ENCODE measurements around the gene TBC1D1.

Gene TBC1D1

DNA sequence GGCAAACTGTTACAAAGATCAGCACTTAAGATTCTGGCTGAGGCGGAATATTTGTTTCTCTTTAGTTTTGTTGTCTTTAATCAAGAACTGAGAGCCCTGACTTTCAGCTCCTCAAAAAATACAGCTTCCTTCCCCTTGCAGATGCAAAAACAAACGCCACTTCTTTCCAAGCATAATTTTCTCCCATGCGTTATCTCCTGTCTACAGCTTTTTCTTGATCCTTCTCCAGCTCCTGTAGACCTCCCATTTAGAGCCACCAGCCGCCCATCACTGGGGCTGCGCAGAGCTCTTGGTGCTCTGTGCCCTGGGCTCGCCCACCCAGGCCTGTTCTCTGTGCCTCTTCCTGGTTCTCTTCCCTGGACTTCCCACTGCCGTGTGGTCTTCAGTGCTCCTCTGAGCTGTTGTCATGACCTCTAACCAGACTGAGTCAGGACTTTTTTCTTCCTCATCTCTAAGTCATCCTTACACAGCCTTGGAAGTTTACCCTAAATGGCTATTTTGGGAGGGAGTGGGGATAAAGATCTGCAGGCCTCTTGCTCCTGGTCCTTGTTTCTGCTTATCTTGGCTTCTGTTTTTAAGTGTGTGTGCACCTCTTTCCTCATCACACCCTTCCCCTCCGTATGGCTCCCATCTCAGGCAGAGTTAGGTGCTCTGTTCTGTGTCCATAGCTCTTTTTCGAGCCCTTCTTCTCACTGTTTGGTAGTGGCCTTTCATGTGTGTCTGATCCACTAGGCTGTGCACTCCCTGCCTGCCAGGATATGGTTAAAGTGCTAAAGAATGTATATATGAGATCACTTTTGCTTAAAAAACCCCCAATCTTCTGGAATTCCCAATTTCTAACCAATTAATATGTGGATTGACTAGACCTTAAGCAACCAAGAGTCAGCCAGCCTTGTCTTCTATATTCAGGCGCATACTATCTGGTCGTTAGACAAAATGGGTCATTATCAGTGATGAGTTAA lies 191.8 kb downstream of the TBC1D1 start:
- peak; percentile 86 for DNase-seq (ENCODE audit: low read depth)

DNA sequence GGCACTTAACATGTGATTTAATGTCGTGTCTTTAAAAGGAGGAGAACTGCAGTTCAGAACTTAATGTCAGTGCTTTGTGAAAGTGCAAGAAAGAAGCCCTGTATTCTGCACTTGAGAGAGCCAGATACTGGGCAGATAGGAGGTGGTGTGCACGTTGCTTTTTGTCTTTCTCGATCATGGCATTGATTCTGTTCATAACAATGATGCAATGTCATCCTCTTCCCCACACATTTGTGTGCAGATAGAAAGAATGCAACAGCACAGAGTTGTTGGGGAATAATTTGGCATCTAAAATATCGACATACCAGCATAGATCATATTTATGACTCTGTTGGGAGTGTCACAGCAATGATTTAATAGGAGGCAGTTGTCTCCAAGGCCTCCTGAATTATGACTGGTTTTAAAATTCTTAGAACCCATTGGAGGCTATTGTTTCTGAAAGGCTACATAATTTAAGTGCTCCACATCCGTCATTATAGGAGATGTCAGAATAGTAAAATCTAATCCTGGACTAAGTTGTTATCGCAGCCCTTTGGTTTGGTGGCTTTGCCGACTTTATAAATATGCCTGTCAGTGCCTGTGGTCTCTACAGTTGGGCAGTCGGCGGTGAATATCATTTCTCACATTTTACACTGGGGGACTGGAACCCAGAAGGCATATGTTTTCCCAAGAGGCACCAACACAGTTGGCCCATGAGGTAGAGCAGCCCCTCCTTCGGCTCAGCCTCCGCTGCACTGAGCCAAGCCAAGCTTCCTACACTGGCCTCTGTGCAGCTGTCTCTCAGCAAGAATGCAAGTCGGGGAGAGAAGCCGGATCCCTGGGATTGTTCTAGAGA lies 194.2 kb downstream of the TBC1D1 start:
- no peak for DNase-seq (ENCODE audit: low read depth)

DNA sequence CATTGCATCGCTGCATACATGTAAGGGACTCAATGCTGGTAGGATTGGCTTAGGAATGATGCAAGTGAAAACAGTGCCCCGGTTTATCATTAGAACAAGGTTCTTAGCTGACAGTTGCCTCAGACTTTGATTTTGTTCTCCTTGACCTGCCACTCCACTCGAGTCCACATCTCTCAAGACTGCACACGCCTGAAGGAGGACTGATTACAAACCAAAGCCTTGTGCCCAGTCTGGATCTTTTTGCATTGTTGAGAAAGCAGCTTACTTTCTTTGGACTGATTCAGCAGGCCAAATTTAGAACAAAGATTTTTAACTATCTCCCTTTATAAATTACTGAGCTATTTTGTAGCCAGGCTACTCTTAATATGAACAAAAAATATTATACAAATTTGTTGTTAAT lies 194.9 kb downstream of the TBC1D1 start:
- no peak for DNase-seq (ENCODE audit: low read depth)

DNA sequence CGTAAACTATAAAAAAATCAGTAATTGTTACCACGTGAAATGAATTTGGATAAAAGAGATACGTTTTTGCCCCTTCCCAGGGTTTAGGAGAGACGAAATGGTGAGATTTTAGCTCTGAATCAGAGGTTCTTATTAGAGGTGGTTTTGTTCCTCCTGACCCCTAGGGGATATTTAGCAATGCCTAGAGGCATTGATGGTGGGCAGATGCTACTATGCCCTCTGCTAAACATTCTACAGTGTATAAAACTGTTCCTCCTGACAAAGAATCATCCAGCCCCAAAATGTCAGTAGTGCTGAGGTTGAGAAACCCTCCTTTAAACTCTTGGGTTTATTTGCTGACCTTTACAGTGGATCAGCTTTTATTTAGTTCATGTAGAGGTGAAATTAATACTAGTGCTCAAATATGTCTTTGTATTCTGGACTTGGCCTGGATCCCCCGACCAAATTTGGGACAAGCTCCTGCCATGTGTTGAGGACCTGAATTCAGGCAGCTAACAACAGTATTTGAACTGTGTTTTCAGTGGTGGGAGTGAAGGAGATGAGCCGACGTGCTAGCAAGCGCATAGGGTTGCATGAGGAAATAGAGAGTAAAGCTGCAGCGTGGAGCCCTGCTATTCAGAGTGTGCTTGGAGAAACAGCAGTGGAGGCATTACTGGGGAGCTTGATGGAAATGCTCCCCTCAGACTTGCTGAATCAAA lies 195.4 kb downstream of the TBC1D1 start:
- no peak for DNase-seq (ENCODE audit: low read depth)

DNA sequence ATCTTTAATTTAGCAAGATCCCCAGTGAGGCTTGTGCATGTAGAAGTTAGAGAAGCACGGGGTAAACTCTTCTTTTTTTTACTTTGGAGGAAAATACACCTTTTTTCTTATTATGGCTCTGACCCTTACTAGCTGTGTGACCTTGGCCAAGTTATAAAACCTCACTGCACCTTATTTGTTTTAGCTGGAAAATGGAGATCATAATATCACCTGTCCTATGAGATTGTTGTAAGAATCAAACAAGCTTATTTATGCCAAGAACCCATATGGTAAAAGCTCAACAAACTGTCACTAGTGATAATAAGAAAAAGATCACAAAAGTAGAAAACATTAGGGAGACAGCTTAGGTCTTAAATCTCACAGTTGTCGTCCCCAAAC lies 196.0 kb downstream of the TBC1D1 start:
- DNase-seq (ENCODE audit: low read depth) = no peak

DNA sequence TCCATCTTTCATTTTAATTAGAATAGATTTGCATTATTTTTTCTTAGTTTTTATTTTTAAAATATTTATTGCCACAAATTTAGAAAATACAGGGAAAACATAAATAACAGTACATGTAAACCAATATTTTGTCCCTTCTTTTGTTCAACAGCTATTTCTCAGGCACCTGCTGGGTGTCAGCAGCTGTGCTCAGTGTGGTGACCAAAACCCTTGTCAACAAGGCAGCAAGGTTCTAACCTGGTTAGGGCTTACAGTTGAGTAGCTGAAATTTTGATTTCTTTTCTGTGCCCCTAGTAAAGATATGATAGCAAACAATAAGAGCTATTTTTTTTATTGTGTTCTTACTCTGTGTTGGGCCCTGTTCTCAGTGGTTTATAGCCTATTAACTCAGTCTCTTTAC lies 197.4 kb downstream of the TBC1D1 start:
- DNase-seq (ENCODE audit: low read depth) = no peak

DNA sequence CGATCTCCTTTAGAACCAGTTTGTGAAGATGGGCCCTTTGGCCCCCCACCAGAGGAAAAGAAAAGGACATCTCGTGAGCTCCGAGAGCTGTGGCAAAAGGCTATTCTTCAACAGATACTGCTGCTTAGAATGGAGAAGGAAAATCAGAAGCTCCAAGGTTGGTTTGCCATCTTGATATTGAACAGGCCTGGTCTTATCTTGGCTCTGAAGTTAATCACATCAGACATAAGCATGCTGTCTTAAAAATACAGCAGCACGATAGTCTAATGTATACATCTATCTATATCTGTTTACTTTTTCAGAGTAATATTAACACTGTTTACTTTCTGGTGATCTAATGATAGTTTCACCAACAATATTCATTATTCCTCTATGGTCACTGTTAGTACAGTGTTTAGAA lies 199.1 kb downstream of the TBC1D1 start:
- DNase-seq (ENCODE audit: low read depth) = no peak

DNA sequence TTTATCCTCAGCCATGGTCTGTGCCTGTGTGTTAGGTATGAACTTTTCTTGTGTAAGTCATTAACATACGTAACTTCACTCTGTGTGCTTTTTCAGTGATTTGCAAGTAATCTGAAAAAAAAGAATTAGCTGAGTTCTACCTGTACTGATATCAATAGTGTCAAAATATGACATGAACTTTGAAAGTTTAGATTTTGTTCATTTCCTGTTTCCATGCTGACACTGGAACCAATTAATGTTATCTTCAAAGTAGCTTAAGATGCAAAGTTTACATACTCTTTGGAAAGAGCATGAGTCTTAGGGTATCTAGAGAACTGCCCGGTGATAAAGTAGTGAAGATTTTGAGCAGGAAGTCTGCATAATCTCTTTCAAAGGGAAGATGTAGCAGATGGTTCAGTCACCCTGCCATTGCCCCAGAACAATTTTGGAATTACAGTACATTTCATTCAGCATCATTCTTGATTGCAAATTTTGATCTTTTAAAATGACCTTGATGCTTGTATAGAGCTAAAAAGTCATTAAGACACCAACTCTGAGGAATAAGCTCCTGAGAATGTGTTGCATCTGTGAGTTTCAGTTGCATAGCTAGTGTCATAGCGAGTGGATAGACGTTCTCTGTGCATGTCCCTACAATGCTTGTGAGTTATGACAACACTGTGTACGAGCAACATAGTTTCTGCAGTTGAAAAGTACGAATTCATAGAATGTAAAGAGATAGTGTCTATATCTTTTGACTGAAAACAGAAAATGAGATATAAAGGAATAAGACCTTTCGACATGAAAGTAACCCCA lies 199.8 kb downstream of the TBC1D1 start:
- no peak for DNase-seq (ENCODE audit: low read depth)

DNA sequence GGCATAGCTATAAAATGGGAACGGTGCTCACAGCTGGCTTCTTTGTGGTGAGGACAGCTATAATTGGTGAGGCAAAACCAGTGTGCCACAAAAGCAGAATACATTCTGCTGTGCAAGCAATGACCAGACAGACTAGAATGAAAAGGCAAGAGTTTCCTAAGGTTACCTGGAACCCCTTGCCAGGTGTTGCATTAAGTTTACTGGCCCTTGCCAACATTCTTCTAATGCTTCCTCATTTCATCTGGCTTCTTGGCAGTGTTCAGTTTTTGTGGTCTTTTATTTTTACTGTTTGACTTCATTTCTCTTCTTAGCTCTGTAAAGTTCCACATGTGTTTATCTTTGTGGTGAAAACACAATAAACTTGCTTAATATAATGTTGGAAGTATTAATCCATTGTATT lies 200.8 kb downstream of the TBC1D1 start:
- DNase-seq (ENCODE audit: low read depth) = no peak

DNA sequence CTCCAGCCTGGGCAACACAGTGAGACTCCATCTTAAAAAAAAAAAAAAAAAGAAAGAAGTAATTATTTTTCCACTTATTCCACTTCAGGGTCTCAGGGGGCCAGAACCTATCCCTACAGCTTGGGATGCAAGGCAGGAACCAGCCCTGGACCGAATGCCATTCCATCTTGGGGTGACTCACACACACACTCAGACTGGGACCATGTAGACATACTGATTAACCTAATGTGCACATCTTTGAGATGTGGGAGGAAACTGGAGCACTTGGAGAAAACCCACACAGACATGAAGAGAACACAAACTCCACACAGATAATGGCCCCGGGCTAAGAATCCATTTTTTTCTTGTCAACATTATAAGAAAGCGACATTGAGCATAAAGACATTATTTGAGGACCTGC lies 201.8 kb downstream of the TBC1D1 start:
- DNase-seq (ENCODE audit: low read depth) = no peak

DNA sequence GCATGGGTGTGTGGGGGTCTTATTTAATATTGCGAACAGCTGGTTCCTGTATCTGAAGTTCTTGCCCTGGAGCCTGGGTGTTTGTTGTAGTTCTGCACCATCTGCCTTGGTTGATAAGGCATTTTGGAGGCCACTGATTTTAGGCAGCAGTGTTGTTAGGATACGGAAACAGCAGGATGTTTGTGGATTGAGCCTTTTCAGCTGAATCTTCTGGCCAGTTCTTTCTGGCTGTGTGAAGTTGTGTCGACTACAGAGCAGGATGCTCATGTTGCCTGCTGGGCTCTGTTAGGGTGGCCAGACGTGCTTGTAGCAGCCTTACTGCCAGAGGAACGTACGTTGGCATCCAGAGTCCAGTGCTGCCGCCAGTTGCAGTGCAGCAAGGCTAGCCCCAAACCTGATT lies 203.5 kb downstream of the TBC1D1 start:
- DNase-seq (ENCODE audit: low read depth) = no peak

DNA sequence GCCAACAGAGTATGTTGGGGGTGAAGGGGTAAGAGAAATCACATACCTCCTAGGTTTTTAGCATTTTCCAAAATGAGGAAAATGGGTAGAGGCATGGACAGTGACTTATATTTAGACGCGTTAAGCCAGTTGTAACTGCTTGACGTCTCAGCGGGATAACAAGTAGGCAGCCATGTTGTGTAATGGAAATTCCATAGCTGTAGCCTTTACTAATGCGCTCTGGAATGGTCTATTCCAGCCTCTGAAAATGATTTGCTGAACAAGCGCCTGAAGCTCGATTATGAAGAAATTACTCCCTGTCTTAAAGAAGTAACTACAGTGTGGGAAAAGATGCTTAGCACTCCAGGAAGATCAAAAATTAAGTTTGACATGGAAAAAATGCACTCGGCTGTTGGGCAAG lies 204.8 kb downstream of the TBC1D1 start:
- DNase-seq (ENCODE audit: low read depth) = no peak

DNA sequence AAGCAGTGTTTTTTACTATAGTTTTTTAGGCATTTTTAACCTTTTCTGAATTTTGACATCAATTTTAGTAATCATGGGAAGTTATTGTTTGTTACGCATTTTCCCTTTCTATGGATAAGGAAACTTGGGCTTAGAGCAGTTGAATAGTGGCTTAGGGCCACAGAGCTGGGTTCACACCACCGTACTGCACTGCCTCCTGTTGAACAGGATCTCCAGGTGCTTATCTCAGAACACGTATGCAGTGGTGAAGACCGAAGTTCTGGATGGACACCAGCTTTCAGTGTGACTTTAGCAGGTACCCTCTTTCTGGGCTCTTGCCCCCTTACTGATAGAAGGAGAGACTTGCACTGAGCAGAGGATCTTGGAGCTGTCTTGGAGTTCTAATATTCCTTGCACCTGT lies 206.9 kb downstream of the TBC1D1 start:
- no peak for DNase-seq (ENCODE audit: low read depth)

DNA sequence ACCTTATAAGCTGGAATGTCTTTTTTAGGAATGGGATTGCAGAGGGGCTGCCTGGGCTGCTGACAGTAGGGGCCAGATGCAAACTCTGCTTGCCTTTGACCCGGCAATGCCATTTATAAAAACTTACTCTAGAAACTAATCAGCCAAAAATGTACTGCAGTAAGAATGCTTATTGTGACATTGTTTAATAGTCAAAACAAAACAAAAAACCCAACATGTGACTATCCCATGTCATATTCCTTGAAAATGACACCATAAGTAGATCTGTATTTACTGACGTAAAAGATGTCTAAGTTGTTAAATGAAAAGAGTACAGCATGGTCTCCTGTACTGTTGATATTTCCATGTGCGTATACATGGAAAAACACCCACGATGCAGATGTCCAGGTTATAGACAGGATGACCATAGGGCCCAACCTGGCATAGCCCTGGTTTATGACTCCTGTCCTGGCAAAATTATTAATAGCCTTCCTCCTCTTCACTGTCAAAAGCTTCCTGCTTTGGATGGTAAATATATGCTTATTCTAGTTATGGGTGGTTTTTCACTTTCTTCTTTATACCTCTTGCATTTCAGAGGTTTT lies 208.2 kb downstream of the TBC1D1 start:
- DNase-seq (ENCODE audit: low read depth) = no peak

DNA sequence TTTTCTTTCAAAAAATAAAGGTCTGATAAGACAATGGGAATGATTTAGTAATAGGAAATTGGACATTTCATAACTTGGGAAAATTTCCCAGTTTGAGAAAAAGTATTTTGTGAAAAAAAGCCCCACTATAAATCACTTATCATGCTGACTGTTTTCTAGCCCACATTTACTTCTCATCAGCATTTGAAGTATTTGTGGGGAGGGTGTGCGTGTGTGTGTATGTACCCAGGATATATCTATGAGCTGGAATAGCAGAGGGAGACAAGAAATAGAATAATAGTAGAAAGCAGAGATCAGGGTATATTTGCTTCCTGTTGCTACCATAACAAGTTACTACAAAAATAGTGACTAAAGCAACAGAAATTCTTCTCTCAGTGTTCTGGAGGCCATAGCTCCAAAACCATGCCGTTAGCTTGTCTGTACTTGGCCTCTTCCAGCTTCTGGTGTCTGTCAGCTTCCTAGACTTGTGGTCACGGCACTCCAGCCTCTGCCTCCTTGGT lies 209.1 kb downstream of the TBC1D1 start:
- DNase-seq (ENCODE audit: low read depth) = peak; percentile 72

DNA sequence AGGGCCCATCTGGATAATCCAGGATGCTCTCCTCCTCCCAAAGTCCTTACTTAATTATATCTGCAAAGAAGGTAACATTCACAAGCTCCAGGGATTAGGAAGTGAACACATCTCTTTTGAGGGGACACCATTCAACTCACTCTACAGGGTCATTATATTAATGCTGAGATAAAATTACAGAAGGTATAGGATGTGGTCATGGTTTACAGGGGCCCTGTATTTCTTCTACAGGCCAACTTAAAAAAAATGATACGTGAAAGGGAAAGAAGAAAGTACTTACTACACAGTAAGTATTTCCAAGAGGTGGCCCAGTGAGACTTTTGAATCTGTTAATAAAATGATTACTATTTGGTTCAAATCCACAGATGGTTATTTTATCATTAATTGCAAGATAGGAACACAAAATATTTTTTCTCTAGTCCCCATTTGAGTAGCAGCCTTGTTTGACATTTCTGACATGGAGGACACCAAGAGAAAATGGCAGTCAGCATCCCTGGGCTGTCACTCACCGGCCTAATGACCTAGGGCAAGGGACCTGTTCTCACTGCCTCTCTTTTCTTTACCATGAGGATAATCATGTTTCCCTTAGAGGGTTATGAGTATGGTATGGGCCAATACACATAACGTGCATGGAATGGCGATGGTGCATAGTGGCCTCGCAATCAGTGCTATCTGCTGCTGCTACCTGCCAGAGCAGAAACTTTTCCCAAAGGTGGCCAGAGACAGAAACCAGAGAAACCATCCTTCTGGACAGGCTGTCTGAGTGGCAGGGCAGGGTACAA lies 209.8 kb downstream of the TBC1D1 start:
- no peak for DNase-seq (ENCODE audit: low read depth)

DNA sequence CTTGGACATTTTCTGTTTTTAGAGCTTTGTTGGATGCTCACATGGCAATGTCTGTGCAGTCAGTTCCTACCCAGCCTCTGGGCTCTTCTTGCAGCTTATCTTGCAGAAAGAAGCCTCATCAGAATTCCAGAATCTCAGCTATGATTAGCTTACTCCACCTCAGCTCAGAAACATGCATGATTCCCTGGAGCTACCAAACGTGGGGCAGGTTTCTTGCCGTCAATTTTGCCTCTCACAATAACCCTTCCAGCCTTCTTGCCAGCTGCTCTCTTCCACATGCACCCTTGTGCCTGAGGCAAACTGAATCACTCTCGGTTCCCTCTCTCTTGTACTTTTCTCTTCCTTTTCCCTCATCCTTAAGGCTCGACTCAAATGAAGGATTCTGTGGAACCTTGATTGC lies 210.7 kb downstream of the TBC1D1 start:
- no peak for DNase-seq (ENCODE audit: low read depth)

DNA sequence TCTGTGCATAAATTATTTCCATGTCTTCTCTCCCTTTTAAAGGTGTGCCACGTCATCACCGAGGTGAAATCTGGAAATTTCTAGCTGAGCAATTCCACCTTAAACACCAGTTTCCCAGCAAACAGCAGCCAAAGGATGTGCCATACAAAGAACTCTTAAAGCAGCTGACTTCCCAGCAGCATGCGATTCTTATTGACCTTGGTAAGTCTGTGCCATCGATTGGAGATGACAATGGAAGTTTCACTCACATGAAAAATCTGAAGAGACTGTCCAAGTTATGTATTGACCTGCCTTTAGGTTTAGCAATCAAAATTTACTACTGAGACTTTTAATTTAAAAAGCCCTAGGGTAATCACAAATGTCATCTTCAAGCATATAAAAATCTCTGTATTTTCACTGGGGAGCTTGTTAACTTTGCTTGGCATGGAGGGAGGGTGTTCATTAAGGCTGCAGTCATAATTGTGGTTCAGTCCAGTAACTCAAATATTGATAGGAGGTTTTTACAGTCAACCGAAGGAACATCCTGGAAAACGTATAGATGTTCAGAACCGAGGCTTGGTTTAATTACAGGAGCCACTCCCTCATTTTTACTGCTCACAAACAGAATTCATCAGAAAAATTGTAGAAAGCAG lies 212.2 kb downstream of the TBC1D1 start:
- no peak for DNase-seq (ENCODE audit: low read depth)

DNA sequence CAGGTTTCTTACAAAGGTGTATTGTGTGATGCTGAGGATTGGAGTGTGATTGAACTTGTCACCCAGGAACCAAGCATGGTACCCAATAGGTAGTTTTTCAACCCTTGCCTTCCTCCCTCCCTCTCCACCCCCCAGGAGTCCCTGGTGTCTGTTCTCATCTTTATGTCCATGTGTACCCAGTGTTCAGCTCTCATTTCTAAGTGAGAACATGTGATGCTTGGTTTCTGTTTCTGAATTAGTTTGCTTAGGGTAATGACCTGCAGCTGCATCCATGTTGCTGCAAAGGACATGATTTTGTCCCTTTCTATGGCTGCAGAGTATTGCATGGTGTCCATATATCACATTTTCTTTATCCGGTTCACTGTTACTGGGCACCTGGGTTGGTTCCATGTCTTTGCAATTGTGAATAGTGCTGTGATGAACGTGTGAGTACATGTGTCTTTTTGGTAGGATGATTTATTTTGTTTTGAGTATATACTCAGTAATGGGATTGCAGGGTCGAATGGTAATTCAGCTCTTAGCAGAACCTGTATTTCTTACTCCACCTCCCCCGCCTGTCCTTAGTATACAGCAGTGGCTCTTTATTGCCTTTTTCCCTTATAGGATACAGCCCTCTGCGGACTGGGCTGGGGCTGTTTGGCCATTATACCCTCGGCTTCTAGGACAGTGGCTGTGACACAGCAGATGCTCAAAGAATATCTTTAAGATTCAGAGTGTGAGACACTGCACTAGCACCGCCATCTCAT lies 214.8 kb downstream of the TBC1D1 start:
- DNase-seq (ENCODE audit: low read depth) = no peak

Measured in stromal cell of bone marrow (primary cell).